NK-92 (cell line): ENCODE measurements around the gene SBDS.
"Not testable (repeated sequence)": the region's sequence is repeated elsewhere in the genome, so short reads cannot be mapped to it uniquely, and the experiment has no call there.

Experiments used
- DNase-seq: peaks from one replicate; lab custom pipeline; 2025; ENCODE audit not compliant: unreplicated experiment; lab: John Stamatoyannopoulos, UW

The SBDS gene

GRCh38 chr7:66995050-66995776 is at the start of gene SBDS:
Gene SBDS (minus strand): TSS chr7:66995586. CDS start chr7:66995417, 169 bp downstream.
- peak; percentile 61 for DNase-seq

- not testable (repeated sequence) for DNase-seq
These were observed 48.2 kb upstream of the SBDS start for GRCh38 chr7:67043559-67043930.

DNA sequence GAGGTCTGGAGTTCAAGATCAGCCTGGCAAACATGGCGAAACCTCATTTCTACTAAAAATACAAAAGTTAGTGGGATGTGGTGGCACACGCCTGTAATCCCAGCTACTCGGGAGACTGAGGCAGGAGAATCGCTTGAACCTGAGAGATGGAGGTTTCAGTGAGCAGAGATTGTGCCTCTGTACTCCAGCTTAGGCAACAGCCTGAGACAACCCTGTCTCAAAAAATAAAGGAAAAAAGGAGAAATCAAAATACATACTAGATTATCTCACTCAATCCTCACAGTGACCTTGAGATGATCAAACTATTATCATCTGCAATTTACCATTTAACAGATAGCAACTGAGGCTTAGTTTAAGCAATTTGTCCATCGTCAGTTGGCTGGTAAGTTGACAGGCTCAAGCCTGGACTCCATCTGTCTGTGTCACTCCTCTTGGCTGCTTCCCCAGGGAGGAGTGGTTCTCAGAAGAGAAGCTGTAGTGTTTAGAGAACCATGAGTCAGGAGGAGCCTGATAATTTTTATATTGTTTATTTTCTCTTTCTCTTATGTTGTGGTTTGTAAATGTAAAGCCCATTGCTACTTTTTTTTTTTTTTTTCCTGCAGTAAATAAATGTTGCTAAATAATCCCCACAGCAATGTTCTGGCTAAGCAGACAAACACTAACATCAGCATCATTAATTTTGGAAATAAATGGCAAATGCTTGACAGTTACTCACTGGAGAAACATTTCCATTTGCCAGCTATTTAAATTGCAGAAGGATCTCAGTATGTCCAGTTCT is 47.6 kb upstream of the SBDS start:
- not testable (repeated sequence) for DNase-seq

GRCh38 chr7:67040832-67041231 is 45.4 kb upstream of the SBDS start:
- not testable (repeated sequence) for DNase-seq

- DNase-seq: not testable (repeated sequence)
These were observed 41.3 kb upstream of the SBDS start for GRCh38 chr7:67036432-67037395.

DNA sequence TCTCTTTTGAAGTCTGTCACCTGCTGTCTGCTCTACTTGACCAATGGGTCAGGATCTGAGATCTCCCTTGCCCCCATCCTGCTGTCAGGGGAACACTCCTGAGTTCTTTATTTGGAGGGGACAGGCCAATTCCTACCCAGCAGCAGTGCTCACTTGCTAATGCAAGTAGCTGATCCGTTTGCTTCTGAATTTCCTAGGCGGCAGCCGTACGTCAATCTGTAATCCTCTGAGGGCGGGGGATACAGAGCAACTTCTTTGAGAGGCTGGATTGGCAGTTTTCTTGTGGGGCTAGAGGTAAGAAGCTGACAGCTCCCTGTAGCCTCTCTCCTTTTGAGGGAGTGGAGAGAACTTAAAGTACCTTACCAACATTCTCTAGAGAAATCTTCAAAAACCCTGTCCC is 37.9 kb upstream of the SBDS start:
- DNase-seq: no peak

DNA sequence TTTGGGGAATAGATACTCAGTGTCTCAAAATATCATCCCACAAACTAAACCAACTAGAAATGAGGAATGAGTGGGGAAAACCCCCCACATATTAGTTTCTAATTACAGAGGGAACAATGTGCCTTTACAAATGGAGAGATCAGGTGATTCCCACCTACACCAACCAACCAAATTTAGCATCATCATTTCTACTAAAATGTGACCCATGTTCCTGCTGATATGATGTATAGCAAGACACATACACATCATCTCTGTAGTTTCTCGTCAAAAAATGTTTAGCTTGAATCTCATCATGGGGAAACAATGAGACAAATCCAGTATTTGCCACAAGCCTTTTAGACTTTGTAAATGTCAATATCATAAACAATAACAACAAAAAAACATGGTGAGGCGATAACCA is 36.3 kb upstream of the SBDS start:
- not testable (repeated sequence) for DNase-seq

DNA sequence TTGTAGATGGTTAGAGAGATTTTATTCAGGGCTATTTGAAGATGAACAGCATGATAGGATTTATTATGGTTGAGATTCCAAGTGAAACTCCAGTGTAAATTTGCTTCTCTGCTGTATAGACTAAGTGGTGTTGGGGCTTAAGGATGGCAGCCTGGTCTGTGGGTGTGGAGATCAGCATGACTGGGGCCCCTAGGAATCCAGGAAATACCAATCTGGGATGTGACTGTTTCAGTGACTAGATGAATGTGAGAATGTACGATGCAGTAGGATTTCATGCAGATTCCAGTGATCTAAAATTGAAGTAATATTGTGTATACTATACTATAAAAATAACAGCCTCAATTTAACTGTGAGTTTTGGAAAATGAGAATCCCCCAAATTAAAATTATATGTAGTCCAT is 30.1 kb upstream of the SBDS start:
- not testable (repeated sequence) for DNase-seq

- DNase-seq: no peak
These were observed 27.1 kb upstream of the SBDS start for GRCh38 chr7:67022511-67022910.

DNA sequence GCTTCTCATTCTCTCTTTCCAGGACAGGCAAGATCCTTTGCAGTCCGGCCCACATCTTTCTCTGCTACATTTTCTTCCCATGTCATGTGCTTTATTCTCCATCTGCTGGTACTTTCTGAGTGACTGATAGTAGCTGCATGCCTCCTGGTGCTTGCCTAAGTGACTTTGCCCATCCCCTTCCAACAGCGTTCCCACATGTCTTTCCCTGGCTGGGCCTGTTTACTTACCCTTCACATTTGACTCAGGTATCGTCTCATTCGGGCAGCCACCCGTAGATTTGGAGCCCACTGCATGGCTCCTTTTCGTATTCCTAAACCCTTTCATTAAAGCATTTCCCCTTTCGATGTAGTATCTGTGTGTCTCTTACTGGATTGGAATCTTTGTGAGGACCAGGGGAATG is 25.9 kb upstream of the SBDS start:
- DNase-seq: no peak

- DNase-seq: no peak
These were observed 24.4 kb upstream of the SBDS start for GRCh38 chr7:67019562-67020390.

GRCh38 chr7:67018940-67019339 is 23.6 kb upstream of the SBDS start:
- no peak for DNase-seq

DNA sequence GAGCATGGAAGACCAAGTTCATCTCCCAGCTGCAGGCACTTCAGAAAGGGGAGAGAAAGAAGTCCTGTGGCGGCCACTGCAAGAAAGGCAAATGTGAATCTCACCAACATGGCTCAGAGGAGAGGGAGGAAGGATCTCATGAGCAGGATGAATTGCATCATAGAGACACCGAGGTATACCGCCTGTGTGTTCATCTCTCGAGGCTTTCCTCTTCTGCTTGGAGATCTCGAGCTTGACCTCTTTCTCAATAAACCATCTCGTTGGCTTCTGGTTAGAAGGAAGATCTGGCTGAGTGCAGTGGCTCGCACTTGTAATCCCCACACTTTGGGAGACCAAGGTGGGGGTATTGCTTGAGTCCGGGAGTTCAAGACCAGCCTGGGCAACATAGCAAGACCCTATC is 22.6 kb upstream of the SBDS start:
- not testable (repeated sequence) for DNase-seq

DNA sequence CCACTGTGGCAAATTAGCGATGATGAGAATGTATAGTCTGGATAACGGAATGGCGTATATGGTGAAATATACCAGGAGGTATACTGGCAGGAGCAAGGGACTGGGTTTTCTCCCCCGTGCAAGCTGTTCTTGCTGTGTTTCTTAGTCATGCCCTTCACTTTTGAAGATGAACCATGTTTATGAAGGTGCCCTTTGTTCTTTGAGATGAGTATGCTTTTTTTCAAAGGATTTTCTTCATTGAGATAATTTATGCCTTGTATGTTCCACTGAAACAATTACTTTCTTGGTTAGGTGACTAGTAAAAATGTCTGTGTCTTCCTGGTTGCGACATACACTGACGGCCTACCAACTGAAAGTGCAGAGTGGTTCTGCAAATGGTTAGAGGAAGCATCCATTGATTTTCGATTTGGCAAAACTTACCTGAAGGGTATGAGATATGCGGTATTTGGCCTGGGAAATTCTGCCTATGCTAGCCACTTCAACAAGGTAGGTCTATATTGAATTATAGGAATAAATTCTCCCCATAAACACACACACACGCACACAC is 18.8 kb upstream of the SBDS start:
- not testable (repeated sequence) for DNase-seq

DNA sequence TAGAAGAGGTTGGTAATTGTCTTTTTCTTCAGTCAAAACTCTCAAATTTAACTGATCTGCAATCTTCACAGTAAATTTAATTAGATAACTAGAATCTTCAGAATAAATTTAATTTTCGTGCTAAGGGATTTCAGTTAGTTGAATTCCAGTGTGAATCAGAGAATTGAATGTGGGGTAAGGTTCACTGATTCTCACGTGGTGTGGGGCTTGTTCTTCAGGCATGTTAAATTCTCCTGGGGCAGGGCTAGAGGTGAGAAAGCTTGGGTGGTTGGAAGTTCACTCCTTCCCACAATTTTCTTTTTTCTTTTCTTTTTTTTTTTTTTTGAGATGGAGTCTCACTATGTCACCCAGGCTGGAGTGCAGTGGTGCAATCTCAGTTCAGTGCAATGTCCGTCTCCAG is 14.3 kb upstream of the SBDS start:
- DNase-seq: not testable (repeated sequence)

DNA sequence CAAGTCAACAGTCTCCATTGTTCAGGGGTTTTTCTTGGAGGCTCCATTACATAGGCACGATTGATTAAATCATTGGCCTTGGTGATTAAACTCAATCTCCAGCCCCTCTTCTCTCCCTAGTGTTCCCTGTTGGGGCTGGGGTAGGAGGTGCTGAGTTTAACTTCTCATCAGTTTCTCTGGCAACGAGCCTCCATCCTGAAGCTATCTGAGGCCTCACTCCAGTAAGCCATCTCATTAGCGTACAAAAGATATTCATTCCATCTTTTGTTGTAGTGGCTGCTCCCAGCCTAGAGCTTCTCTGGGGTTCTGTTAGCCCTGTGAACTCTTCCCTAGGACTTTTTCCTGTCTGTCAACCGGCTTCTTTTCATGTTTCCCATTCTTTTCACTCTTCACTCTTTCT is 12.9 kb upstream of the SBDS start:
- no peak for DNase-seq

DNA sequence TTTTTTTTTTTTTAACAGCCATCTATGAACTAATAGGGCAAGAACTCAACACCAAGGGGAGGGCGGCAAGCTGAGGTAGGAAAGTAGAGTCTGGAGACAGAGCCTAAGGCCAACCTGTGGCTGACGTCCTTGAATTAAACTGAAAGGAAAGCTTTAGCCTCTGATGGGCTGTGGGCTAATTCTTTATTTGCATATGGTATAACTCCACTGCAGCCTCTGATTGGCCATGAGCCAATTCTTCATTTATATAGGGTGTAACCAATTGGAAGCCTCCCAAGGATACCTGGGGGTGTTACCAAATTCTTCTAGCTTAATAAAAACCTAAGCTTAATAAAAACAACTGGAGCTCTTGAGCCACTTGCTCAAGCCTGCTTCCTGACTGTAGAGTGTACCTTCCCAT is 11.6 kb upstream of the SBDS start:
- no peak for DNase-seq

DNA sequence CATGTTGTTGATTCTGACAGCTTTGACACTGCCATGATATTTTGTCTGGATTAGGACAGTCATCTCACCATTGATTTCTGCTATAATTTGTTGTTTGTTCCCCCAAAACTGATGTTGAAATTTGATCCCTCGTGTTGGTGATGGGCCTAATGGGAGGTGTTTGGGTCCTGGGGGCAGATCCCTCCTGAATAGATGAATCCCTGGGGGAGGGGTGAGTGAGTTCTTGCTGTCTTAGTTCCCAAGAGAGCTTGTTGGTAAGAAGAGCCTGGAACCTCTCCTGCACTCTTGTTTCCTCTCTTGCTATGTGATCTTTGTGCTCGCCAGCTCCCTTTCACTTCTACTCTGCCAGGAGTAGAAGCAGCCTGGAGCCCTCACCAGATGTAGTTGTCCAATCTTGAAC is 8.8 kb upstream of the SBDS start:
- DNase-seq: not testable (repeated sequence)

DNA sequence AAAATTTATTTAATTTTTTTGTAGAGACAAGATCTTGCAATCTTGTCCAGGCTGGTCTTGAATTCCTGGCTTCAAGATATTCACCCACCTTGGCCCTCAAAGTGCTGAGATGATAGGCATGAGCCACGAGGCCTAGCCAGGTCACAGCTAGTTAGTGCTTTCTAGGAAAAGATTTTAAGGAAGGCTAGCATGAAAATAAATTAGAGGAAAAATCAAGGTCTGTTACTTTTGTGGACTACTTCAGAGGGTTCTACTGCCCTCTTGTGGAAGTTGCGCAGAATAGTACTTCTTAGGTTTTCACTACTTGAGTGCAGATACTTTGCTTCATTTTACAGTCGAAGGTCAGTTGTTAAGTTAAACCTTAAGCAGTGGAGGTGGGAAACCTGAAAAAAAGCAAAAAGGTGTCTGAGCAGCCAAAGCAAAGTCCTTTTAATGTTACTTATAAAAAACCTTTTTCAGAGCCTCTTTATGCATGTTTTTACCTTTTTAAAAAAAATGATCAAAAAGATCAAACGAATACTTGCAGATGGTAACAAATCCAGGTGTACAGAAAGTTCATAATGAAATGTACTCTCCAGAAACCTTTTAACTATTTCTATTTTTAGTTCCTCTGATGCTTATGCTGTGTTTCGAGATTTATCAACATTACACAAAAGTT is 5.3 kb upstream of the SBDS start:
- not testable (repeated sequence) for DNase-seq
